ENCODE results near the gene TMEM39A. TPM values are rescaled to one million over a fixed set of nuclear protein-coding genes. Genes with fewer than 3 reads are reported as not detected.
A peak's percentile ranks its signal among the peaks of the same experiment; 100 is the strongest.

TMEM39A gene
- total RNA-seq, 1 donor from 2014 or later = 48.2 TPM

DNA sequence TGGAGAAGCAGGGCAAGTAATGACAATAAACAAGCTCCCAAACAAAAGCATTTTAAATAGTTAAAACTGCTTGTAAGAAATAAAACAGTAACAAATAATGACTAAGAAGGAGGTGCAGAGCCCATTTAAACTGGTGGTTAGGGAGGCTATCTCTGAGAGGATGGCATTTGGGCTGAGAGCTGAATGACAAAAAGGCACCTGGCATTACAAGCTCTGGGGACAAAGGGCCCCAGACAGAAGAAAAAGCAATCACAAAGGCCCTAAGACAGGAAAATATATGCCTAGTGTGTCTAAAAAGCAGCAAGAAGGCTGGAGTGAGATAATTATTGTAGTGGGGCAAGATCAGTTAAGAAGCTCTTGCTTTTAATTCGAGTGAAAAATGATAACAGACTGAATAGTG, 9.6 kb downstream of the TMEM39A start:
- Histone ChIP-seq H3K36me3 (peaks cover 100% of the 10 kb centered on the region), H3K9me3 (no peaks in the 10 kb centered on the region), H3K27me3 (no peaks in the 10 kb centered on the region), H3K4me3 (no peak overlapping the region), H3K27ac (no peak overlapping the region), H3K4me1 (no peaks in the 10 kb centered on the region)
- TF ChIP-seq, protein P1, sequence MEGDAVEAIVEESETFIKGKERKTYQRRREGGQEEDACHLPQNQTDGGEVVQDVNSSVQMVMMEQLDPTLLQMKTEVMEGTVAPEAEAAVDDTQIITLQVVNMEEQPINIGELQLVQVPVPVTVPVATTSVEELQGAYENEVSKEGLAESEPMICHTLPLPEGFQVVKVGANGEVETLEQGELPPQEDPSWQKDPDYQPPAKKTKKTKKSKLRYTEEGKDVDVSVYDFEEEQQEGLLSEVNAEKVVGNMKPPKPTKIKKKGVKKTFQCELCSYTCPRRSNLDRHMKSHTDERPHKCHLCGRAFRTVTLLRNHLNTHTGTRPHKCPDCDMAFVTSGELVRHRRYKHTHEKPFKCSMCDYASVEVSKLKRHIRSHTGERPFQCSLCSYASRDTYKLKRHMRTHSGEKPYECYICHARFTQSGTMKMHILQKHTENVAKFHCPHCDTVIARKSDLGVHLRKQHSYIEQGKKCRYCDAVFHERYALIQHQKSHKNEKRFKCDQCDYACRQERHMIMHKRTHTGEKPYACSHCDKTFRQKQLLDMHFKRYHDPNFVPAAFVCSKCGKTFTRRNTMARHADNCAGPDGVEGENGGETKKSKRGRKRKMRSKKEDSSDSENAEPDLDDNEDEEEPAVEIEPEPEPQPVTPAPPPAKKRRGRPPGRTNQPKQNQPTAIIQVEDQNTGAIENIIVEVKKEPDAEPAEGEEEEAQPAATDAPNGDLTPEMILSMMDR (IDR thresholded peaks at IDR 0.05) = no peak
- intact Hi-C loops (cut with DNase I) = no loop called here
- ATAC-seq (no peak), DNase-seq (no peak)

DNA sequence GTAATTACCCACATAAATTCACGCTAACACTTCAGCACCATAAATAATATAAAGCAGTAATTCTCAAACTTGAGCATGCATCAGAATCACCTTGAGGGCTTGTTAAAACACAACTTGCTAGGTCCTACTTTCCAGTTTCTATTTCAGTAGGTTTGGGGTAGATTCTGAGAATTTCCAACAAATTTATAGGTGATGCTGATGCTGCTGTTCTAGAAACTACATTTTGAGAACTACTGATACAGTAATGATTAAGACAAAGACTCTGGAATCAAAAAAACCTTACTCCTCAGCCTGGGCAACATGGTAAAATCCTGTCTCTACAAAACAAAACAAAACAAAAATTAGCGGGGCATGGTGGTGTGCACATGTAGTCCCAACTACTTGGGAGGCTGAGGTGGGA, 18.8 kb downstream of the TMEM39A start:
- H3K36me3 ChIP-seq = peaks cover 73% of the 10 kb centered on the region
- intact Hi-C loops (cut with DNase I) = no loop called here
- H3K4me3 ChIP-seq = no peak overlapping the region
- TF ChIP-seq, protein P1 (IDR thresholded peaks at IDR 0.05) = no peak
- H3K27me3 ChIP-seq = no peaks in the 10 kb centered on the region
- no peaks in the 10 kb centered on the region for H3K4me1 ChIP-seq
- DNase-seq (no peak), ATAC-seq (no peak)
- no peaks in the 10 kb centered on the region for H3K9me3 ChIP-seq
- H3K27ac ChIP-seq = no peak overlapping the region

DNA sequence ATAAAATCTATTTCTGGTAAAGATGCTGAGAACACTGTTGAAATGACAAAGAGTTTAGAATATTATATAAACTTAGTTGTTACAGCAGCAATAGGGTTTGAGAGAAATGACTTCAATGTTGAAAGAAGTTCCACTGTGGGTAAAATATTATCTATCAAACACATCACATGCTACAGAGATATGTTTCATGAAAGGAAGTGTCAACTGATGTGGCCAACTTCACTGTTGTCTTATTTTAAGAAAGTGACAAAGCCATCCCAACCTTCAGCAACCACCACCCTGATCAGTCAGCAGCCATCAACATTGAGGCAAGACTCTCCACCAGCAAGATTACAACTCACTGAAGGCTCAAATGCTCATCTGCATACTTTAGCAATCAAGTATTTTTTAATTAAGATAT, 20.2 kb downstream of the TMEM39A start:
- Histone ChIP-seq H3K9me3 (no peaks in the 10 kb centered on the region), H3K27me3 (no peaks in the 10 kb centered on the region), H3K4me1 (no peaks in the 10 kb centered on the region), H3K27ac (no peak overlapping the region), H3K36me3 (peaks cover 61% of the 10 kb centered on the region), H3K4me3 (no peak overlapping the region)
- ATAC-seq (no peak), DNase-seq (no peak)
- intact Hi-C loops (cut with DNase I) = no loop called here
- TF ChIP-seq, protein P1 (IDR thresholded peaks at IDR 0.05) = no peak

DNA sequence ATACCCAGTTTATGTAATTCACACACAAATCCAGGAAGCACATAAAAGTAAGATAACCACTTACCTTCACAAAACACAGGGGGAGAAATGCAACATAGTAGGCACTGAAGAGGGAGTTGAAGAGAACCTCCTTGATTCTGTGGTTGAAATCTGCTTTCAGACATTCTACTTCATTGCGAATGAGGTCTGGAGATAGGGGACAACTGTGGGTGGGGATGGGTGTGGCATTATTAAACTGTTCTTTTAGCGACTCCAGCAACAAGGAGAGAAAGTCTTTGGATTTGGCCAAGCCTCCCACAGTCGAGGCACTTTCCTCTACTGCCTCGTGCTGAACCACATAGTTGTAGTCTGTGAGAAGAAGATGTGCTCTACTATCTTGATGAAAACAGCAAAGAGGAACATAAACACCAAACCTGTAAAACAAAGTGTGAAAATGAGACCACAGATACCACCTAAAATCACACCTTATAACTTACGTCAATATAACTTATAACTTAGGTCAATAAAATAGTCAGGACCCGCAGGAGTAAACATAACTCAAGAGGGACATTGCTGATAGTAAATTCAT, 25.6 kb downstream of the TMEM39A start:
- no peak overlapping the region for H3K4me3 ChIP-seq
- H3K27ac ChIP-seq = no peak overlapping the region
- intact Hi-C loops (cut with DNase I) = no loop called here
- H3K4me1 ChIP-seq = no peaks in the 10 kb centered on the region
- DNase-seq (no peak), ATAC-seq (no peak)
- H3K9me3 ChIP-seq = no peaks in the 10 kb centered on the region
- TF ChIP-seq, protein P1 (IDR thresholded peaks at IDR 0.05) = no peak
- H3K27me3 ChIP-seq = no peaks in the 10 kb centered on the region
- H3K36me3 ChIP-seq = peaks cover 74% of the 10 kb centered on the region

DNA sequence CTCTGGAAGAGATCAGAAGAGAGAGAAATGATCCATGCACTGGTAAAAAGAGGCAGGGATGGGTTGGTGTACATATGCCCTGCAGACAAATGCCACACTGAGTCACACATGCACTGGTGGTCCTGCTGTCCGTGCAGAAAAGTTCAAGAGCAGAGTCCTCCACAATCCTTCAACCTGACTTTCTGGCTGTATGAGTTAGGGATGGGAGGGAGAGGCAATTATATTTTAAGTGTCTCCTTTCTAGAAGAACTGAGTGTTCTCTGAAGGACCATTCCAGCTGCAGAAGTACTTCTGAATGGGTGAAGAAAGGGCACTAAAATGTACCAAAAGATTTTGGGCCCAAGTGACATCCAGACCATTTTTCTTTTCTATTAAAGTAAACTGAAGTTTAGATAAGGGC, 26.4 kb downstream of the TMEM39A start:
- Histone ChIP-seq H3K27ac (no peak overlapping the region), H3K27me3 (no peaks in the 10 kb centered on the region), H3K36me3 (peaks cover 74% of the 10 kb centered on the region), H3K4me1 (no peaks in the 10 kb centered on the region), H3K9me3 (no peaks in the 10 kb centered on the region), H3K4me3 (no peak overlapping the region)
- ATAC-seq = peak; percentile 68
- DNase-seq = no peak
- intact Hi-C loops (cut with DNase I) = no loop called here
- TF ChIP-seq, protein P1 (IDR thresholded peaks at IDR 0.05) = no peak

DNA sequence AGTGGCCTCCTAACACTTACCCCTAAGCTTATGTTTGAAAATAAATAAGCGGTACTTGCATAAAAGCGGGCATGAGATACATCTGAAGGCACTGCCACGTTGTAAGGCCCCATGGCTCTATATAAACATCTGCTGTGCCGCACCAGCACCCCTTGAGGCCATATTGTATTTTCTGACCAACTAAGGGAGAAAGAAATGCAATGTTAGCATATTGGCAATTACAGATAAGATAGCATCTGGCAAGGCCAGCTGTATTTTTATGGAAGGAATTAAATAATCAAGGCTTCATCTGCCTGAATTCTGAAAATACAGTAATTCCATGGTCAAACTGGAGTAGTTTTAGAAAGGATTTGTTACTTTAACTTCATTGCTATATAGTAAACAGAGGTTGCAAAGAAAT, 28.7 kb downstream of the TMEM39A start:
- Histone ChIP-seq H3K4me3 (no peak overlapping the region), H3K4me1 (no peaks in the 10 kb centered on the region), H3K27ac (peak overlapping the region; percentile 8), H3K27me3 (no peaks in the 10 kb centered on the region), H3K36me3 (peaks cover 82% of the 10 kb centered on the region), H3K9me3 (no peaks in the 10 kb centered on the region)
- TF ChIP-seq, protein P1 (IDR thresholded peaks at IDR 0.05) = no peak
- intact Hi-C loops (cut with DNase I) = no loop called here
- ATAC-seq = no peak
- DNase-seq = no peak

Data from upper lobe of right lung (tissue), 1 donor.